Measurements from ENCODE around the gene ARMH2. TPM values are rescaled to one million over a fixed set of nuclear protein-coding genes. Genes with fewer than 3 reads are reported as not detected.
A peak's percentile ranks its signal among the peaks of the same experiment; 100 is the strongest.

ARMH2 gene
- total and polyA plus RNA-seq, 8 donors, result not detected

GRCh38 chr6:24778878-24779277, 19.8 kb downstream of the ARMH2 start:
- no peaks in the 10 kb centered on the region for H3K9me3 ChIP-seq
- H3K27me3 ChIP-seq, result no peaks in the 10 kb centered on the region
- peak overlapping the region in 4 of 5 donors; percentile 0 to 99 (median 26) for H3K27ac ChIP-seq
- peaks cover 0 to 49% (median 26%) of the 10 kb centered on the region in 4 donors for H3K4me1 ChIP-seq
- no peak for TF ChIP-seq EP300 (IDR thresholded peaks at IDR 0.05)
- no peak for TF ChIP-seq POLR2A (IDR thresholded peaks at IDR 0.05)
- TF ChIP-seq POLR2AphosphoS5 (IDR thresholded peaks at IDR 0.05), result no peak
- TF ChIP-seq CTCF (IDR thresholded peaks at IDR 0.05), result no peak
- peak overlapping the region in 1 of 4 donors; percentile 97 for H3K4me3 ChIP-seq
- peaks cover 6 to 29% (median 22%) of the 10 kb centered on the region in 4 donors for H3K36me3 ChIP-seq
- no peak for DNase-seq
- intact Hi-C loops (cut with DNase I; ENCODE audit: low total_unique reads), result no loop called here

GRCh38 chr6:24778121-24778520, 20.6 kb downstream of the ARMH2 start:
- H3K4me3 ChIP-seq, result peak overlapping the region; percentile 9 to 97 (median 43)
- no peaks in the 10 kb centered on the region for H3K27me3 ChIP-seq
- H3K4me1 ChIP-seq, result peaks cover 0 to 49% (median 26%) of the 10 kb centered on the region in 4 donors
- peak in 1 of 2 donors; percentile 29 for DNase-seq
- 30 to 86% (median 71%) methylated on average over 1 of the region's 1 CpG for WGBS, 5 donors
- H3K27ac ChIP-seq, result peak overlapping the region; percentile 0 to 99 (median 26)
- H3K36me3 ChIP-seq, result peaks cover 3 to 24% (median 18%) of the 10 kb centered on the region in 4 donors
- no peak for TF ChIP-seq CTCF (IDR thresholded peaks at IDR 0.05)
- TF ChIP-seq EP300 (IDR thresholded peaks at IDR 0.05), result no peak
- TF ChIP-seq POLR2A (IDR thresholded peaks at IDR 0.05), result no peak
- no peak for TF ChIP-seq POLR2AphosphoS5 (IDR thresholded peaks at IDR 0.05)
- intact Hi-C loops (cut with DNase I; ENCODE audit: low total_unique reads), result no loop called here
- no peaks in the 10 kb centered on the region for H3K9me3 ChIP-seq

GRCh38 chr6:24777227-24777626, 21.5 kb downstream of the ARMH2 start:
- intact Hi-C loops (cut with DNase I; ENCODE audit: low total_unique reads), result no loop called here
- peaks cover 0 to 49% (median 26%) of the 10 kb centered on the region in 4 donors for H3K4me1 ChIP-seq

GRCh38 chr6:24775520-24776058, 23.1 kb downstream of the ARMH2 start:
- TF ChIP-seq POLR2AphosphoS5 (IDR thresholded peaks at IDR 0.05) (no peak), CTCF (IDR thresholded peaks at IDR 0.05) (no peak), EP300 (IDR thresholded peaks at IDR 0.05) (no peak), POLR2A (IDR thresholded peaks at IDR 0.05) (no peak)
- peak overlapping the region; percentile 92 to 100 (median 99) for H3K27ac ChIP-seq
- peaks cover 0 to 3% (median under 1%) of the 10 kb centered on the region in 4 donors for H3K36me3 ChIP-seq
- WGBS, 5 donors, result 1 to 2% (median 2%) methylated on average over 19 to 20 of the region's 20 CpGs
- H3K4me1 ChIP-seq, result peaks cover 0 to 49% (median 26%) of the 10 kb centered on the region in 4 donors
- H3K9me3 ChIP-seq, result no peaks in the 10 kb centered on the region
- intact Hi-C loops (cut with DNase I; ENCODE audit: low total_unique reads), result no loop called here
- no peaks in the 10 kb centered on the region for H3K27me3 ChIP-seq
- DNase-seq, result peak in 1 of 2 donors; percentile 52
- H3K4me3 ChIP-seq, result peak overlapping the region; percentile 75 to 99 (median 96)

More at GRCh38 chr6:24777227-24777626, 21.5 kb downstream of the ARMH2 start:
- H3K9me3 ChIP-seq, result no peaks in the 10 kb centered on the region
- H3K27ac ChIP-seq, result peak overlapping the region in 3 of 5 donors; percentile 14 to 99 (median 25)
- WGBS, 5 donors, result 39 to 68% (median 51%) methylated on average over 1 of the region's 1 CpG
- H3K36me3 ChIP-seq, result peaks cover 0 to 17% (median 13%) of the 10 kb centered on the region in 4 donors
- no peak for DNase-seq
- H3K27me3 ChIP-seq, result no peaks in the 10 kb centered on the region
- H3K4me3 ChIP-seq, result peak overlapping the region in 3 of 4 donors; percentile 75 to 97 (median 94)
- TF ChIP-seq CTCF (IDR thresholded peaks at IDR 0.05) (no peak), POLR2A (IDR thresholded peaks at IDR 0.05) (no peak), POLR2AphosphoS5 (IDR thresholded peaks at IDR 0.05) (no peak), EP300 (IDR thresholded peaks at IDR 0.05) (no peak)

Data from stomach (tissue), 9 donors.